AG09309 (cell line): Measurements from ENCODE around the gene CAPN11.
"Not testable (repeated sequence)": the region's sequence is repeated elsewhere in the genome, so short reads cannot be mapped to it uniquely, and the experiment has no call there.

Experiments used
- DNase-seq: peaks from one replicate; pipeline ENCODE4 v3.0.0-alpha.2; 2010; ENCODE audit warnings: low read depth
- H3K4me3 ChIP-seq: 2 replicates; pipeline ENCODE4 v1.5.1; 2011; ENCODE audit warnings: mild to moderate bottlenecking, low read depth, low read length, moderate library complexity; ENCODE audit not compliant: control insufficient read depth
- CTCF ChIP-seq: IDR thresholded peaks from 2 replicates; pipeline ENCODE4 v1.5.1; 2011; ENCODE audit warnings: mild to moderate bottlenecking, low read depth, low read length, inconsistent platforms; ENCODE audit not compliant: insufficient read depth, control insufficient read depth; ENCODE audit errors: missing control alignments

Gene CAPN11

GRCh38 chr6:44194326-44194725 lies 35.7 kb downstream of the CAPN11 start:
- TF ChIP-seq CTCF = no peak
- no peak for DNase-seq
- H3K4me3 ChIP-seq = no peak overlapping the region

DNA sequence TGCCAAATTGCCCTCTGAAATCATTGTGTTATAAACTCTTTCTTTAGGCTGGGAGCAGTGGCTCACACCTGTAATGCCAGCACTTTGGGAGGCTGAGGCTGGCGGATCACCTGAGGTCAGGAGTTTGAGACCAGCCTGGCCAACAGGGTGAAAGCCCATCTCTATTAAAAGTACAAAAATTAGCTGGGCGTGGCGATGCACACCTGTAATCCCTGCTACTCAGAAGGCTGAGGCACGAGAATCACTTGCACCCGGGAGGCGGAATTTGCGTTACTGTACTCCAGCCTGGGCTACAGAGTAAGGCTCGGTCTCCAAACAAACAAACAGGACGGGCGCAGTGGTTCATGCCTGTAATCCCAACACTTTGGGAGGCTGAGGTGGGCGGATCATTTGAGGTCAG lies 37.7 kb downstream of the CAPN11 start:
- not testable (repeated sequence) for H3K4me3 ChIP-seq, DNase-seq

DNA sequence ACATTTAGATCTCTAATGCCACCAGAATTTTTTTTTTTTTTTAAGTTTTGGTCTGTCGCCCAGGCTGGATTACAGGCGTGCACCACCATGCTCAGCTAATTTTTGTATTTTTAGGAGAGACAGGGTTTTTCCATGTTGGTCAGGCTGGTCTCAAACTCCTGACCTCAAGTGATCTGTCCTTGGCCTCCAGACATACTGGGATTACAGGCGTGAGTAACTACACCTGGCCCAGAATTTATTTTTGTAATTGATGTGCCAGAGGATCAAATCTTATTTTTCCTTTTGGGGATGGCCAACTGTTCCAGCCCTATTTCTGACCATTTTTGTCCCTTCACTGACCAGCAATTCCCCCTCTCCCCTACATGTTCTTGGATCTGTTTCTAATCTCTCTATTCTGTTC lies 40.1 kb downstream of the CAPN11 start:
- DNase-seq = no peak
- TF ChIP-seq CTCF = no peak
- no peak overlapping the region for H3K4me3 ChIP-seq

DNA sequence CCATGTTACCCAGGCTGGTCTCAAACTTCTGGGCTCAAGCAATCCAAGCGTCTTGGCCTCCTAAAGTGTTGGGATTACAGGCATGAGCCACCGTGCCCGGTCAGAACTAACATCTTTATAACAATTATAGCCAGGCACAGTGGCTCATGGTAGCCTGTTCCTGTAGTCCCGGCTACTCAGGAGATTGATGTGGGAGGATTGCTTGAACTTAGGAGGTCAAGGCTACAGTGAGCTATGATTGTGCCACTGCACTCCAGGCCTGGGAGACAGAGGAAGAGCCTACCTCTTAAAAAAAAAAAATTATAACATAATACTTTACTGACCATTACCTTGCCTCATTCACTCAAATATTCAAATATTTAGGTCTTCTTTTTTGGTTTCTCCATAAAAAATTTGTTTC lies 41.3 kb downstream of the CAPN11 start:
- no peak for DNase-seq
- no peak overlapping the region for H3K4me3 ChIP-seq
- TF ChIP-seq CTCF = no peak

GRCh38 chr6:44201200-44201599 lies 42.6 kb downstream of the CAPN11 start:
- TF ChIP-seq CTCF = no peak
- no peak overlapping the region for H3K4me3 ChIP-seq
- no peak for DNase-seq

DNA sequence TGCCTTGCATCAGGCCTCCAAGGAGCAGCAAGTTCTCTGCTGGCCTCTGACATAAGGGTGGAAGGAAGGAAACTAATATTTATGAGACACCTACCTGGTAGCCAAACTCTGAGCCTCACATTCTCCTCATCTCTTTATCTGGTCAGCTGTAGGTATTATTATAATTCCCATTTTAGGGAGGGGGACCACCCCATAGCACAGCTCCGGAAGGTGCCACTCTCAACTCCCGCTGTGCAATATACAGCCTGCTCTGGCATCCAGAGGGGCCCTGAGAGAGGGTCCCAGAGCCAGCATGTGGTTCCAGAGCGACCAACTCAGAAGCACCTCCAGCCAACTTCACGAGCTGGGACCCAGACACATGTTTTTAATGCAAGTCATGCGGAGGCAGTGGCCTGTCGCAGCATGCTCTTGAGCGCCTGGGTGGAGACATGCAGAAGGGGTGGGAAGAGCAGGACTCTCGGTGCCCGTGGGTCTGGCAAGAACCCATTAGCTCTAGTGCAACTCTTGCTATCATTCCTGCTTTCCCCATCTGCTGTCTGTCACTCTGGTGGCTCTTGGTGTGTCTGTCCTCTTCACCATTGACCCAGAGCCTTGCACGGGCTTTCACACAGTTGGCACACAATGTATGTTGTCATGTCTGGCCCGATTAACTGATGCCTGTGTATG lies 43.2 kb downstream of the CAPN11 start:
- no peak for TF ChIP-seq CTCF
- H3K4me3 ChIP-seq = no peak overlapping the region
- DNase-seq = no peak

- no peak for TF ChIP-seq CTCF
- DNase-seq = no peak
- no peak overlapping the region for H3K4me3 ChIP-seq
Observed at GRCh38 chr6:44202332-44202971, 43.8 kb downstream of the CAPN11 start.
